MM.1S (cell line): ENCODE results near the gene NELL1.

Experiments
- DNase-seq: peaks from one replicate; pipeline ENCODE4 v3.0.0-alpha.2; 2015
- H2AFZ ChIP-seq: fragments of 300-600 bp; sonication (generic); 2 replicates; pipeline ENCODE4 v1.6.0; 2016; ENCODE audit warnings: antibody characterized with exemption, low read length
- H3F3A ChIP-seq: fragments of 300-600 bp; sonication (generic); 2 replicates; pipeline ENCODE4 v1.6.1; 2016; ENCODE audit warnings: mild to moderate bottlenecking, antibody characterized with exemption, low read length, moderate library complexity, mixed read lengths; ENCODE audit not compliant: insufficient read depth
- H3K27ac ChIP-seq: fragments of 300-600 bp; sonication (generic); 2 replicates; pipeline ENCODE4 v1.5.1; 2016; ENCODE audit warnings: mild to moderate bottlenecking, low read length
- H3K27me3 ChIP-seq: fragments of 300-600 bp; sonication (generic); replicated peaks from 2 replicates; pipeline ENCODE4 v1.6.0; 2016; ENCODE audit warnings: low read length; ENCODE audit not compliant: insufficient read depth
- H3K36me3 ChIP-seq: fragments of 300-600 bp; sonication (generic); replicated peaks from 2 replicates; pipeline ENCODE4 v1.6.1; 2016; ENCODE audit warnings: mild to moderate bottlenecking, low read length, mixed read lengths; ENCODE audit not compliant: insufficient read depth
- H3K4me1 ChIP-seq: fragments of 300-600 bp; sonication (generic); 2 replicates; pipeline ENCODE4 v1.6.1; 2016; ENCODE audit warnings: low read length, mixed read lengths
- H3K4me2 ChIP-seq: fragments of 300-600 bp; sonication (generic); 2 replicates; pipeline ENCODE4 v1.6.0; 2016; ENCODE audit warnings: low read depth, low read length
- H3K4me3 ChIP-seq: fragments of 300-600 bp; sonication (generic); 2 replicates; pipeline ENCODE4 v1.5.1; 2016; ENCODE audit warnings: low read length, mixed read lengths
- H3K79me2 ChIP-seq: fragments of 300-600 bp; sonication (generic); 2 replicates; pipeline ENCODE4 v1.6.1; 2016; ENCODE audit warnings: mixed run types, low read length, mixed read lengths
- H3K9ac ChIP-seq: fragments of 300-600 bp; sonication (generic); 2 replicates; pipeline ENCODE4 v1.6.1; 2016; ENCODE audit warnings: low read length, mixed read lengths
- H3K9me2 ChIP-seq: fragments of 300-600 bp; sonication (generic); replicated peaks from 2 replicates; pipeline ENCODE4 v1.6.1; 2016; ENCODE audit warnings: mild to moderate bottlenecking, low read length, mixed read lengths; ENCODE audit not compliant: insufficient read depth
- H3K9me3 ChIP-seq: fragments of 300-600 bp; sonication (generic); replicated peaks from 2 replicates; pipeline ENCODE4 v1.6.1; 2016; ENCODE audit warnings: mild to moderate bottlenecking, low read length, mixed read lengths; ENCODE audit not compliant: insufficient read depth
- H4K20me1 ChIP-seq: fragments of 300-600 bp; sonication (generic); 2 replicates; pipeline ENCODE4 v1.6.1; 2016; ENCODE audit warnings: mild to moderate bottlenecking, low read length, moderate library complexity, mixed read lengths; ENCODE audit not compliant: insufficient read depth
- CTCF ChIP-seq: fragments of 300-600 bp; sonication (generic); IDR thresholded peaks from 2 replicates; pipeline ENCODE4 v1.5.1; 2016; ENCODE audit warnings: antibody characterized with exemption, low read length, mixed read lengths
- EZH2 ChIP-seq: fragments of 300-600 bp; sonication (generic); optimal IDR thresholded peaks from 2 replicates; pipeline ENCODE3; 2017; ENCODE audit warnings: low read depth, mild to moderate bottlenecking, antibody characterized with exemption, low read length, mixed read lengths
- EZH2phosphoT487 ChIP-seq: fragments of 300-600 bp; sonication (generic); IDR thresholded peaks from 2 replicates; pipeline ENCODE4 v1.6.1; 2018; ENCODE audit warnings: antibody characterized with exemption, low read length

The NELL1 gene

DNA sequence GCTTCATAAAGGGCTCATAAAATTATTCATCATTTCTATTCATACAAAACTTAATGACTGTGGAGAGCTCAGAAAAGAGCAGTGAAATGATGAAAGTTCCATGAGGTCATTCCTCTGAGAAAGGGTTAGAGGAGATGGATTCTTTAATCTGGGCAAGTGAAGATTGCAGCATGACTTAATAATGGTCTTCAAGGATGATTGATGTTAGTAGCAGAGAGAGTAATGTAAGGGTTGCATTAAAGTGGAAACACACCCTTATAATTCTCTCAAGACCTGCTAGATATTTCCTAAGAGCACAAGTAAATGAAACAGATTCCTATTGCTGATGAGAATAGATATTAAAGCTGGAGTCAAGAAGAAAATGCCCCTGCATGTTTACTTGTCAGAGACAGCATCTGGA is 811.9 kb downstream of the NELL1 start:
- H3K27ac ChIP-seq = no peak overlapping the region
- TF ChIP-seq EZH2 = no peak
- TF ChIP-seq CTCF = no peak
- TF ChIP-seq EZH2phosphoT487 = no peak
- no peaks in the 10 kb centered on the region for H3K27me3 ChIP-seq
- H4K20me1 ChIP-seq = no peaks in the 10 kb centered on the region
- no peaks in the 10 kb centered on the region for H3K79me2 ChIP-seq
- DNase-seq = no peak
- H3K4me3 ChIP-seq = no peak overlapping the region
- no peaks in the 10 kb centered on the region for H3F3A ChIP-seq
- H3K4me2 ChIP-seq = no peak overlapping the region
- no peak overlapping the region for H2AFZ ChIP-seq
- no peaks in the 10 kb centered on the region for H3K36me3 ChIP-seq
- no peak overlapping the region for H3K9ac ChIP-seq
- no peaks in the 10 kb centered on the region for H3K9me3 ChIP-seq
- no peaks in the 10 kb centered on the region for H3K4me1 ChIP-seq
- H3K9me2 ChIP-seq = no peaks in the 10 kb centered on the region

DNA sequence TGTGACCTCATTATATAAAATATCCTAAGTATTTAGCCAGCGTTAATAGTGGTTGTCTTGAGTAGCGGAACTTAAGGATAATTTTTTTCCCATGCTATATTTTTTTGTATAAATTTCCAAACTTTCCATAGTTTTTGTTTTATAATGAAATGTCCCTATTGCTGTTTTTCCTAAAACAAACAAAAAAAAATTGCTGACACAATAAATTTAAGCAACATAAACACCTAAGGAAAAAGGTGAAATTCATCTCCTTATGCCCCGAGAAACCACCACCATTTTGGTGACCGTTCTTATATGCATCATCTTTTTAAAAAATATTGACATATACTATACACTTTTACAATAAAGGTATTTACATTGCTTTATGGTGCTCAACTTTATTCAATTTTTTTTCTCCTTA is 814.7 kb downstream of the NELL1 start:
- H3K4me3 ChIP-seq = no peak overlapping the region
- no peaks in the 10 kb centered on the region for H3K4me1 ChIP-seq
- H2AFZ ChIP-seq = no peak overlapping the region
- H3K79me2 ChIP-seq = no peaks in the 10 kb centered on the region
- no peaks in the 10 kb centered on the region for H3K36me3 ChIP-seq
- no peaks in the 10 kb centered on the region for H4K20me1 ChIP-seq
- no peaks in the 10 kb centered on the region for H3K9me2 ChIP-seq
- H3K4me2 ChIP-seq = no peak overlapping the region
- no peak for DNase-seq
- no peaks in the 10 kb centered on the region for H3K9me3 ChIP-seq
- no peak for TF ChIP-seq EZH2
- no peak for TF ChIP-seq CTCF
- TF ChIP-seq EZH2phosphoT487 = no peak
- H3K27ac ChIP-seq = no peak overlapping the region
- no peaks in the 10 kb centered on the region for H3K27me3 ChIP-seq
- H3K9ac ChIP-seq = no peak overlapping the region
- H3F3A ChIP-seq = no peaks in the 10 kb centered on the region

DNA sequence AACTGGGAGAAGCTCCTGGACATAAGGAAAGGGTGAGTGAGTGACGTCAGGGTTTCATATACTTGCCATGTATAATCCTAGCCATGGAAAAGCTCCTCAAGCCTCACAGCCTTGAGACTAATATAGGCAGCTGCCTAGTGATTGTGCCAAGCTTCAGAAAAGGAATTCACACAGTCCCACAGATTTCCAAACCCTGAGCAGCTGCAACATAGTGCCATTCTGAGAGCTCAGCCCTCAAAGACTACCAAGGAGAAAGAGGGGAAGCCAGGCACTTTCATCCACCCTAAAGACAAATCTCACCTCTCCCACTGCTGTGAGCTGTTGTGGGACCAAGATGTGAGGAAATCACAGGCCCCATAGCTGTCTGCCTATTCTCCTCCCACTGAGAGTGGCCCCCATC is 815.6 kb downstream of the NELL1 start:
- DNase-seq = no peak
- no peaks in the 10 kb centered on the region for H3K4me1 ChIP-seq
- no peak for TF ChIP-seq EZH2
- no peak for TF ChIP-seq CTCF
- no peak for TF ChIP-seq EZH2phosphoT487
- no peaks in the 10 kb centered on the region for H3K9me2 ChIP-seq
- H3K9ac ChIP-seq = no peak overlapping the region
- no peaks in the 10 kb centered on the region for H3K36me3 ChIP-seq
- no peak overlapping the region for H2AFZ ChIP-seq
- H3K27me3 ChIP-seq = no peaks in the 10 kb centered on the region
- no peak overlapping the region for H3K4me2 ChIP-seq
- no peaks in the 10 kb centered on the region for H3K79me2 ChIP-seq
- no peaks in the 10 kb centered on the region for H3K9me3 ChIP-seq
- H4K20me1 ChIP-seq = no peaks in the 10 kb centered on the region
- H3K27ac ChIP-seq = no peak overlapping the region
- no peaks in the 10 kb centered on the region for H3F3A ChIP-seq
- no peak overlapping the region for H3K4me3 ChIP-seq

DNA sequence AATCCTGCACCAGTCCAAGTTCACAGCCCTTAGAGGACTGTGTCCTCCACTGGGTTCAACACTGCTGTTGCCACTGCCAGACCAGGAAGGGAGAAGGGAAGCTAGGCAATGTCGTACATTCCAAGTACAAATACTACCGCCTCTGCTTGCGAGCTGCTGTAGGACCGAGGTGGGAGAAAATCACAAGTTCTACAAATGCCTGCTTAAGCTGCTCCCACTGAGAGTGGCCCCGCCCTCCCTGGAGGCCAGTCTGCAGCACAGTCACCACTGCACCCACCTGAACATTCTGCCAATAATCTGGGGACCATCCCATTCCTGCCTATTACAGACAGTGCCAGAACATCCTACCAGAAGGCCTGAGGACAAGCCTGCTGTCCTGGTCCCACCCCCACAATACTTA is 816.0 kb downstream of the NELL1 start:
- Histone ChIP-seq H3K9me2 (no peaks in the 10 kb centered on the region), H3K4me1 (no peaks in the 10 kb centered on the region), H3K27me3 (no peaks in the 10 kb centered on the region), H3K4me2 (no peak overlapping the region), H3K9me3 (no peaks in the 10 kb centered on the region), H3K27ac (no peak overlapping the region), H3K4me3 (no peak overlapping the region), H3K9ac (no peak overlapping the region), H2AFZ (no peak overlapping the region), H4K20me1 (no peaks in the 10 kb centered on the region), H3K36me3 (no peaks in the 10 kb centered on the region), H3F3A (no peaks in the 10 kb centered on the region), H3K79me2 (no peaks in the 10 kb centered on the region)
- TF ChIP-seq CTCF (no peak), EZH2phosphoT487 (no peak), EZH2 (no peak)
- no peak for DNase-seq
